ENCODE results near the gene KSR2. TPM values are rescaled to one million over a fixed set of nuclear protein-coding genes. Genes with fewer than 3 reads are reported as not detected.
"Not testable (repeated sequence)": the region's sequence is repeated elsewhere in the genome, so short reads cannot be mapped to it uniquely, and the experiment has no call there.

The KSR2 gene
- total RNA-seq, 2 donors from 2014 or later, result 1.1 to 1.6 TPM

- no peak for ATAC-seq
- DNase-seq, result no peak
- intact Hi-C loops (cut with DNase I, micrococcal nuclease), result no loop called here
Observed at GRCh38 chr12:117738233-117738632, 230.6 kb downstream of the KSR2 start.

GRCh38 chr12:117733549-117733805, 235.3 kb downstream of the KSR2 start:
- no peak for DNase-seq
- ATAC-seq, result no peak
- intact Hi-C loops (cut with DNase I, micrococcal nuclease), result no loop called here

- intact Hi-C loops (cut with DNase I, micrococcal nuclease), result no loop called here
- DNase-seq (no peak), ATAC-seq (no peak)
Observed at GRCh38 chr12:117732761-117733548, 235.8 kb downstream of the KSR2 start.

GRCh38 chr12:117731131-117731530, 237.7 kb downstream of the KSR2 start:
- intact Hi-C loops (cut with DNase I, micrococcal nuclease); ATAC-seq; DNase-seq: not testable (repeated sequence)

GRCh38 chr12:117727301-117727700, 241.5 kb downstream of the KSR2 start:
- ATAC-seq (no peak), DNase-seq (no peak)
- intact Hi-C loops (cut with DNase I, micrococcal nuclease), result no loop called here

GRCh38 chr12:117724543-117724942, 244.2 kb downstream of the KSR2 start:
- intact Hi-C loops (cut with DNase I, micrococcal nuclease), result no loop called here
- DNase-seq, result no peak
- no peak for ATAC-seq

- no peak for DNase-seq
- no peak for ATAC-seq
- intact Hi-C loops (cut with DNase I, micrococcal nuclease), result no loop called here
Observed at GRCh38 chr12:117718559-117718958, 250.2 kb downstream of the KSR2 start.

- intact Hi-C loops (cut with DNase I, micrococcal nuclease), result no loop called here
- DNase-seq, result no peak
- no peak for ATAC-seq
Observed at GRCh38 chr12:117718141-117718540, 250.6 kb downstream of the KSR2 start.

GRCh38 chr12:117714203-117714602, 254.6 kb downstream of the KSR2 start:
- intact Hi-C loops (cut with DNase I, micrococcal nuclease), result no loop called here
- ATAC-seq (no peak), DNase-seq (no peak)

- ATAC-seq, result no peak
- DNase-seq, result no peak
- intact Hi-C loops (cut with DNase I, micrococcal nuclease), result no loop called here
Observed at GRCh38 chr12:117710121-117710520, 258.7 kb downstream of the KSR2 start.

- intact Hi-C loops (cut with DNase I, micrococcal nuclease), result no loop called here
- no peak for DNase-seq
- no peak for ATAC-seq
Observed at GRCh38 chr12:117707861-117708260, 260.9 kb downstream of the KSR2 start.

GRCh38 chr12:117703584-117703983, 265.2 kb downstream of the KSR2 start:
- no peak for DNase-seq
- intact Hi-C loops (cut with DNase I, micrococcal nuclease), result no loop called here

GRCh38 chr12:117702741-117703140, 266.0 kb downstream of the KSR2 start:
- DNase-seq (no peak), ATAC-seq (no peak)
- intact Hi-C loops (cut with DNase I, micrococcal nuclease), result no loop called here

More at GRCh38 chr12:117703584-117703983, 265.2 kb downstream of the KSR2 start:
- no peak for ATAC-seq

- intact Hi-C loops (cut with DNase I, micrococcal nuclease), result no loop called here
- ATAC-seq, result no peak
- no peak for DNase-seq
Observed at GRCh38 chr12:117699575-117699974, 269.2 kb downstream of the KSR2 start.

GRCh38 chr12:117699118-117699517, 269.7 kb downstream of the KSR2 start:
- no peak for DNase-seq
- intact Hi-C loops (cut with DNase I, micrococcal nuclease), result no loop called here

GRCh38 chr12:117695956-117696355, 272.8 kb downstream of the KSR2 start:
- ATAC-seq (peak; percentile 85), DNase-seq (peak; percentile 22 to 36)
- intact Hi-C loops (cut with DNase I, micrococcal nuclease), result no loop called here

More at GRCh38 chr12:117699118-117699517, 269.7 kb downstream of the KSR2 start:
- ATAC-seq, result no peak

GRCh38 chr12:117692512-117692911, 276.3 kb downstream of the KSR2 start:
- ATAC-seq (no peak), DNase-seq (no peak)
- intact Hi-C loops (cut with DNase I, micrococcal nuclease), result no loop called here

- ATAC-seq, result no peak
- no peak for DNase-seq
- intact Hi-C loops (cut with DNase I, micrococcal nuclease), result no loop called here
Observed at GRCh38 chr12:117689857-117690256, 278.9 kb downstream of the KSR2 start.

GRCh38 chr12:117688446-117688845, 280.3 kb downstream of the KSR2 start:
- DNase-seq (no peak), ATAC-seq (no peak)
- intact Hi-C loops (cut with DNase I, micrococcal nuclease), result no loop called here

- ATAC-seq (no peak), DNase-seq (peak in 1 of 2 donors; percentile 18)
- intact Hi-C loops (cut with DNase I, micrococcal nuclease), result no loop called here
Observed at GRCh38 chr12:117686911-117687377, 281.8 kb downstream of the KSR2 start.

GRCh38 chr12:117686210-117686609, 282.6 kb downstream of the KSR2 start:
- intact Hi-C loops (cut with DNase I, micrococcal nuclease), result no loop called here
- ATAC-seq, result no peak
- DNase-seq, result no peak

All from left colon (tissue), 2 donors.